ENCODE measurements around the gene FES. TPM values are rescaled to one million over a fixed set of nuclear protein-coding genes. Genes with fewer than 3 reads are reported as not detected.

FES gene
- 20.0 and 28.2 TPM in 2 replicates for total RNA-seq

DNA sequence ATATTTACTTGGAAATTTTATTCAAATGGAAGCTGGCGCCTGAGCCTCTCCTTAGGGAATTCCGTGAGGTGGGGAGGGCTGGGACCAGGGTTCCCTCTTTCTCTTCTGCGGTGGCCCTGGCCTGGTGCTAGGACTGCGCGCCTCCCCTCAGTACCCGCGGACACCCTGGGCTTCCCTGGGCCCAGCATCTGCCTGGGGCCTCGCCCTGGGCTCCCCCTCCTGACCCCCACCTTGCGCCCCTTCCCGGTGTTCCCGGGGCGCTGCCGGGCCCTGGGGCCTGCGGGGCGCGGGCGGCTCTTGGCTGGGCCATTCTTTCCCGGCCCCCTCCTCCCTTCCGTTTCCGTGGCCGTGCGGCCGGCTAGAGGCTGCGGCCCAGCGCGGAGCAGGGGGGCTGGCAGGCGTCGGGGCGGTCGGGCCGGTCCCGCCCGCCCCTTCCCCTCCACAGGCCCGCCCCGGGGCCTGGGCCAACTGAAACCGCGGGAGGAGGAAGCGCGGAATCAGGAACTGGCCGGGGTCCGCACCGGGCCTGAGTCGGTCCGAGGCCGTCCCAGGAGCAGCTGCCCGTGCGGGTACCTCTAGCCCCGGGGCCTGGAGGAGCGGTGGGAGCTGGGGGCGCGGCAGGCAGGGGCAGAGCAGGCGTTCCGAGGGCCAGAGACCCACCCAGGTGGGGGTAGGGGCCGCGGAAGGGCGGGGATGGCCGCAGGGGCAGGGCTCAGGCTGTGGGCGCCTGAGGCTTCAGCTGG lies at the start of gene FES:
Gene FES, plus strand, starts transcription at position 529 of the 743 bp plus-strand sequence. CDS start 542 bp downstream, outside the sequence.

DNA sequence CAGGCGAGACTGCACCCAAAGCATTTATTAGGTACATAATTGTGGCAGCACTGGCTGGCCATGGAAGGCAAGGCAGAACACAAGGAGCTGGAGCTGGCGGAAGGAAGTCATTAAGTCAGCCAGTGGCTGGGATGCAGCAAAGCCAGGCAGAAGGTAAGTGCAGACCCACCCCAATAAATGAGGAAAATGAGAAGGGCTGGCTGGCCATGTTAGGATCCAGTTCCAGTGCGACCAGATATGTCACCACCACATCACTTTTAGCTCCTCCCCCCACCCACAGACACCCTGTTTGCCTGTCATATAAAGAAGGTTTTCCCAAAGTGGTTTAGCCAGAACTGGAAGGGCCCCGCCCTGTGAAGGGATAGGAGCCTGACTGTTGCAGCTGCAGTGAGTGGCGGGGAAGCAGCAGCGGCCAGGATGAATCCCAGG lies 16.0 kb upstream of the FES start, which contains the start of gene FURIN:
Gene FURIN, plus strand, starts transcription at position 328 of the 429 bp plus-strand sequence. CDS start 7,153 bp downstream, outside the sequence.

DNA sequence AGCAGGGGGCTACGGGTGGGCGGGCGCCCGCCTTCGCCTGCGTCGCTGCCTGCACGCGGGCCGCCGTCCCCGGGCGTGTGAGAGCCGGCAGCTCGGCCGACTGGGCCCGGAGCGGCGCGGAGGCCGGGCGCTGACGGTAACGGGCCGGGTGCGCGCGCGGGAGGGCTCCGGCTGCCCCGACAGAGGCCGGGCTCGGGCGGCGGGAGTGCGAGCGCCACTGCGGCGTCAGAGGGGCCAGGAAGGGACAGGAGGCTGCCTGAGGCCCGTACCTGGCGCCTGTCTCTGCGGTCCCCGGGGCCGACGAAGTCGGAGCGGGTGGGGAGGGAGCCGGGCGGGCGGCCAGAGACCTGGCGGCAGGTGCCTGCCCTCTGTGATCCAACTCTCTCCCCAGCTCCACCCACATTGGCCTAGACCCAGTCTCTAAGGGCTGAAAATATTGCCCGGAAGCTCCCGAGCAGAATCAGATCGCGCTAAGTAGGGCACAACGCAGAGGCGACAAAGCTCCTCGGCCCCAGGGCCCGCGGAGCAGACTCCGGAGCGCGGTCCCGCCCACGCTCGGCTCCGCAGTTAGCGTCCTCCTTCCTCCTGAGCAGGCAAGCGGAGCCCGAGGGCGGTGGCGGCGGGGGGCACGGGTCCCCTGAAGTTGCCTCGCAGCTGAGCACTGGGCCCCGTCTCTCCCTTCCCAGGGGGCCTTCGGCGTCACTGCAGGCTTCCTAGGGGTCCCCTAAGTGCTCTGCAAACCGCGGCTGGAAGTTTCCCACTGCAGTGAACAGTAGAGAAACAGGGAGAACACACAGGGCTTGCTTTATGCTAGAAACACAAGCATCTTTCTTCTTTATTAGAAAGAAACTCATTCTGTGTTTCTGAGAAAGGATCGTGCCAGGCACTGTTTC lies 18.8 kb downstream of the FES start, which contains the start of gene MAN2A2:
Gene MAN2A2, plus strand, starts transcription at position 463 of the 893 bp plus-strand sequence. CDS start 906 bp downstream, outside the sequence.

DNA sequence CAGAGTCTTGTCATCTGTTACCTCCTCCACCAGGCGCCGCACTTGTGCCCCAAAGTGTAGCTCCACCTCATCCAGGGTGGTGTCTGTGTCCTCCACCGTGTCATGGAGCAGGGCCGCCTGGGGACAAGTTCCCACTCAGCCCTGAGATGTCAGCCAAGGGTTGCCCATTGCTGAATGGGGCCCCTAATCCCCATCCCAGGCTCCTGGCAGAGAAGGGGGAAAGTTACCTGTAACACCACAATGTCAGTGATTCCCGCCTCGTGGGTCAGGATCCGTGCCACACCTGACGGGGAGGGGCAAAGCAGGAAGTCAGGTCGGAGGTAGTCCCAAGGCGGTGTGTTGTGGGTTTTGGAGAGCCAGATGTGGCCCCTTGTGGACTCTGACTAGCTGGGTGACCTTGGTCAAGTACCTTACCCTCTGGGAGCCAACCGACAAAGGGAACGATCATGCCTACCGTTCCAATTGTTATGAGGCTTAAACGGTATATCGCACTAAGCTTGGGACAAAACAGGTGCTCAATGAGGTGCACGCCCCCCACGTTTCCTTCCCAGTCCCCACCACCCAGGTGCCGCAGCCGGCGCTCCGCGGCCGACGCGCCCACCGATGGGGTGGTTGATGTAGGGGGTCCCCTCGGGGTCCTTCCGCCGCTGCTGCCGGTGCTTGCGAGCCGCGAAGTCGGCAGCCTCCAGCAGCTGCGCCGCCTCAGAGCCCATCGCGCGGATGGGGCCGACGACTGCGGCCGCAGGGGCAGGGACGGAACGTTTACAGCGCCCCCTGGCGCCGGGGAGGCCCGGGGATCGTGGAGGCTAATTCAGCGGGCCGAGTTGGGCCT lies 47.7 kb downstream of the FES start, which contains the start of gene HDDC3:
Gene HDDC3, minus strand, starts transcription at position 722 of the 832 bp plus-strand sequence. Its CDS starts 9 bp downstream, at position 713.

DNA sequence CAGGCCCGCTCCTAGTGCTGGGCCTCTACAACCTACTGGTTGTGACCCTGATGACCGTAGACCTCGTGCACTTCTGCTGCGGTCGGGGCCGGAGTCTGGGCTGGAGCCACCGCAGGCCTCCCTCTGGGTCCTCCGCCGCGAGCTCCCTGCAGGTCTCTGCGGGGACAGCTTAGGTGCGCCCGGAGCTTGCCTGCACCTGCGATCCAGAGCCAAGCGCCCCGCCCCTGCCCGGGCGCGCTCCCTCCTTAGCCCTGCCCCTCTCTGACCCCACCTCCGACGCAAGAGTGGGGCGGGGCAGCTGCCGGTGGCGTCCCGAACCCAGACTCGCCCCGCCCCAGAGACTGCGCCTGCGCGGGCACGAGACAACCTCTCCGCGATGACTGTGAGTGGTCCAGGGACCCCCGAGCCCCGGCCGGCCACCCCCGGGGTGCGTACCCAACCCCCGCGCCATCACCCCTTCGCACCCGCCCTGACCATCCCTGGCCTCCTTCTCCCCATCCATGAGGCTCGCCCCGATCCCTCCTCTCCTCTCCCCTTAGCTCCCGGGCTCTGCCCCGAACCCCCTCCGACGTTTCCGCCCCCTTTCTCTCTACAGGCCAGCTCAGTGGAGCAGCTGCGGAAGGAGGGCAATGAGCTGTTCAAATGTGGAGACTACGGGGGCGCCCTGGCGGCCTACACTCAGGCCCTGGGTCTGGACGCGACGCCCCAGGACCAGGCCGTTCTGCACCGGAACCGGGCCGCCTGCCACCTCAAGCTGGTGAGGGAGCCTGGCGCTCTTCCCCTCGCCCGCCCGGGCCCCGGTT lies 50.8 kb downstream of the FES start, which contains the start of gene UNC45A:
Gene UNC45A, plus strand, starts transcription at position 337 of the 803 bp plus-strand sequence. Its CDS starts 40 bp downstream, at position 377.

Other genes with a start within 250 kb of the FES start
- 7.6 and 8.4 TPM in 2 replicates for gene BLM, start 167.2 kb upstream of the FES start, total RNA-seq
- 34.6 and 35.8 TPM in 2 replicates for gene FURIN, start 15.9 kb upstream of the FES start, total RNA-seq
- 5.7 and 11.7 TPM in 2 replicates for gene MAN2A2, start 18.8 kb downstream of the FES start, total RNA-seq
- 30.6 and 37.5 TPM in 2 replicates for gene HDDC3, start 48.0 kb downstream of the FES start, total RNA-seq
- 51.6 and 52.5 TPM in 2 replicates for gene UNC45A, start 50.8 kb downstream of the FES start, total RNA-seq
- gene RCCD1, start 70.4 kb downstream of the FES start, total RNA-seq = 25.2 and 29.6 TPM in 2 replicates
- gene PRC1, start 110.0 kb downstream of the FES start, total RNA-seq = 172 and 246 TPM in 2 replicates
- 10.6 and 11.3 TPM in 2 replicates for gene VPS33B, start 138.1 kb downstream of the FES start, total RNA-seq
- not detected in 2 replicates for gene SV2B, start 215.8 kb downstream of the FES start, total RNA-seq